GM21717 (cell line): ENCODE results near the gene GSPT2.
"Not testable (repeated sequence)": the region's sequence is repeated elsewhere in the genome, so short reads cannot be mapped to it uniquely, and the experiment has no call there.

Experiments used
- ATAC-seq: cut with Tn5 transposase; IDR thresholded peaks from one replicate; pipeline ENCODE4 v1.9.1; 2021; ENCODE audit warnings: mild to moderate bottlenecking, moderate library complexity; ENCODE audit not compliant: unreplicated experiment

Gene GSPT2

GRCh38 chrX:51743179-51743957, at the start of gene GSPT2:
Gene GSPT2, plus strand, starts transcription at chrX:51743442. Its CDS starts 185 bp downstream, at chrX:51743627.
- ATAC-seq: peak; percentile 95

GRCh38 chrX:51694254-51694653, 49.0 kb upstream of the GSPT2 start:
- no peak for ATAC-seq

GRCh38 chrX:51697397-51697796, 45.8 kb upstream of the GSPT2 start:
- ATAC-seq: no peak

- not testable (repeated sequence) for ATAC-seq
Observed at GRCh38 chrX:51710277-51711164, 32.7 kb upstream of the GSPT2 start, which contains the start of gene CENPVL1. Gene CENPVL1, plus strand, starts transcription at chrX:51710512. Its CDS starts 0 bp downstream, at chrX:51710512.

GRCh38 chrX:51712943-51713647, 30.1 kb upstream of the GSPT2 start:
- not testable (repeated sequence) for ATAC-seq

- no peak for ATAC-seq
Observed at GRCh38 chrX:51728202-51728601, 15.0 kb upstream of the GSPT2 start.

- ATAC-seq: no peak
Observed at GRCh38 chrX:51737091-51737490, 6.2 kb upstream of the GSPT2 start.

- ATAC-seq: no peak
Observed at GRCh38 chrX:51742586-51742985, 656 bp upstream of the GSPT2 start.

- ATAC-seq: no peak
Observed at GRCh38 chrX:51747671-51748070, 4.4 kb downstream of the GSPT2 start.

- ATAC-seq: no peak
Observed at GRCh38 chrX:51759055-51759839, 16.0 kb downstream of the GSPT2 start.

- no peak for ATAC-seq
Observed at GRCh38 chrX:51760657-51761056, 17.4 kb downstream of the GSPT2 start.

GRCh38 chrX:51766546-51766945, 23.3 kb downstream of the GSPT2 start:
- ATAC-seq: no peak

- ATAC-seq: no peak
Observed at GRCh38 chrX:51776851-51777250, 33.6 kb downstream of the GSPT2 start.

- ATAC-seq: no peak
Observed at GRCh38 chrX:51779306-51779705, 36.1 kb downstream of the GSPT2 start.

- ATAC-seq: no peak
Observed at GRCh38 chrX:51795136-51795535, 51.9 kb downstream of the GSPT2 start.
